ENCODE data around the gene SAP30. TPM values are rescaled to one million over a fixed set of nuclear protein-coding genes. Genes with fewer than 3 reads are reported as not detected.

SAP30 gene
- total and polyA plus RNA-seq, 2 experiments from 2014 or later: 16.5 to 28.2 TPM

- Histone ChIP-seq H3K4me2 (no peak overlapping the region), H3K79me2 (no peaks in the 10 kb centered on the region), H3K27ac (no peak overlapping the region), H3K4me1 (ENCODE audit: insufficient read depth) (no peaks in the 10 kb centered on the region), H3K9me2 (replicated peaks; ENCODE audit: insufficient read depth) (no peaks in the 10 kb centered on the region), H3K9me3 (ENCODE audit: low read depth) (no peaks in the 10 kb centered on the region), H4K20me1 (ENCODE audit: insufficient read depth, poor library complexity, severe bottlenecking) (no peaks in the 10 kb centered on the region), H2AFZ (no peak overlapping the region), H3K27me3 (no peaks in the 10 kb centered on the region), H3K36me3 (replicated peaks; ENCODE audit: insufficient read depth, low read depth) (no peaks in the 10 kb centered on the region), H3K4me3 (no peak overlapping the region)
- no peak for DNase-seq (ENCODE audit: low spot score)
- 86% methylated on average over 3 of the region's 3 CpGs for WGBS (ENCODE audit: low lambda C conversion rate, missing lambda C conversion rate)
- TF ChIP-seq CTCF (IDR thresholded peaks at IDR 0.05; ENCODE audit: poor library complexity): no peak
- no peak for TF ChIP-seq EZH2phosphoT487 (IDR thresholded peaks at IDR 0.05; ENCODE audit: low read depth, severe bottlenecking, unreplicated experiment)
- TF ChIP-seq EZH2 (IDR thresholded peaks at IDR 0.05; ENCODE audit: borderline replicate concordance): no peak
These were observed 33.6 kb downstream of the SAP30 start for GRCh38 chr4:173404296-173404865.

- Histone ChIP-seq H3K4me3 (no peak overlapping the region), H2AFZ (no peak overlapping the region), H3K4me2 (no peak overlapping the region), H4K20me1 (ENCODE audit: insufficient read depth, poor library complexity, severe bottlenecking) (no peaks in the 10 kb centered on the region), H3K36me3 (replicated peaks; ENCODE audit: insufficient read depth, low read depth) (no peaks in the 10 kb centered on the region), H3K9me3 (ENCODE audit: low read depth) (no peaks in the 10 kb centered on the region), H3K9me2 (replicated peaks; ENCODE audit: insufficient read depth) (no peaks in the 10 kb centered on the region), H3K4me1 (ENCODE audit: insufficient read depth) (no peaks in the 10 kb centered on the region), H3K79me2 (no peaks in the 10 kb centered on the region), H3K27me3 (no peaks in the 10 kb centered on the region), H3K27ac (no peak overlapping the region)
- no peak for DNase-seq (ENCODE audit: low spot score)
- 93% methylated on average over 4 of the region's 4 CpGs for WGBS (ENCODE audit: low lambda C conversion rate, missing lambda C conversion rate)
- TF ChIP-seq EZH2 (IDR thresholded peaks at IDR 0.05; ENCODE audit: borderline replicate concordance) (no peak), EZH2phosphoT487 (IDR thresholded peaks at IDR 0.05; ENCODE audit: low read depth, severe bottlenecking, unreplicated experiment) (no peak), CTCF (IDR thresholded peaks at IDR 0.05; ENCODE audit: poor library complexity) (no peak)
These were observed 35.3 kb downstream of the SAP30 start for GRCh38 chr4:173405840-173406606.

- H4K20me1 ChIP-seq (ENCODE audit: insufficient read depth, poor library complexity, severe bottlenecking): no peaks in the 10 kb centered on the region
- WGBS (ENCODE audit: low lambda C conversion rate, missing lambda C conversion rate): 48% methylated on average over 2 of the region's 2 CpGs
- no peaks in the 10 kb centered on the region for H3K4me1 ChIP-seq (ENCODE audit: insufficient read depth)
- TF ChIP-seq EZH2phosphoT487 (IDR thresholded peaks at IDR 0.05; ENCODE audit: low read depth, severe bottlenecking, unreplicated experiment) (no peak), CTCF (IDR thresholded peaks at IDR 0.05; ENCODE audit: poor library complexity) (no peak), EZH2 (IDR thresholded peaks at IDR 0.05; ENCODE audit: borderline replicate concordance) (no peak)
- no peak overlapping the region for H3K4me3 ChIP-seq
- H3K27me3 ChIP-seq: no peaks in the 10 kb centered on the region
- no peaks in the 10 kb centered on the region for H3K36me3 ChIP-seq (replicated peaks; ENCODE audit: insufficient read depth, low read depth)
- no peak for DNase-seq (ENCODE audit: low spot score)
- no peak overlapping the region for H2AFZ ChIP-seq
- H3K27ac ChIP-seq: no peak overlapping the region
- H3K4me2 ChIP-seq: no peak overlapping the region
- H3K9me3 ChIP-seq (ENCODE audit: low read depth): no peaks in the 10 kb centered on the region
- no peaks in the 10 kb centered on the region for H3K79me2 ChIP-seq
- H3K9me2 ChIP-seq (replicated peaks; ENCODE audit: insufficient read depth): no peaks in the 10 kb centered on the region
These were observed 39.3 kb downstream of the SAP30 start for GRCh38 chr4:173410079-173410478.
